Gastroesophageal sphincter (tissue), 3 donors: ENCODE results near the gene HMX3.

Experiments
- POLR2AphosphoS5 ChIP-seq: sonication (generic); formaldehyde crosslinking; IDR thresholded peaks from one replicate; pipeline ENCODE4 v1.6.1; 2017; ENCODE audit warnings: antibody characterized with exemption
- TF ChIP-seq, protein P1 (sequence below), 4 experiments: fragments of 200-600 bp in 2 of 4; fragments of 450-650 bp in 2 of 4; sonication (generic) in 1 of 4; IDR thresholded peaks; one replicate each; pipeline ENCODE4 v1.5.1; 2017 to 2019; ENCODE audit warnings: antibody characterized with exemption in 4 of 4, mild to moderate bottlenecking in 2 of 4, moderate library complexity in 2 of 4

- TF ChIP-seq, protein P1, sequence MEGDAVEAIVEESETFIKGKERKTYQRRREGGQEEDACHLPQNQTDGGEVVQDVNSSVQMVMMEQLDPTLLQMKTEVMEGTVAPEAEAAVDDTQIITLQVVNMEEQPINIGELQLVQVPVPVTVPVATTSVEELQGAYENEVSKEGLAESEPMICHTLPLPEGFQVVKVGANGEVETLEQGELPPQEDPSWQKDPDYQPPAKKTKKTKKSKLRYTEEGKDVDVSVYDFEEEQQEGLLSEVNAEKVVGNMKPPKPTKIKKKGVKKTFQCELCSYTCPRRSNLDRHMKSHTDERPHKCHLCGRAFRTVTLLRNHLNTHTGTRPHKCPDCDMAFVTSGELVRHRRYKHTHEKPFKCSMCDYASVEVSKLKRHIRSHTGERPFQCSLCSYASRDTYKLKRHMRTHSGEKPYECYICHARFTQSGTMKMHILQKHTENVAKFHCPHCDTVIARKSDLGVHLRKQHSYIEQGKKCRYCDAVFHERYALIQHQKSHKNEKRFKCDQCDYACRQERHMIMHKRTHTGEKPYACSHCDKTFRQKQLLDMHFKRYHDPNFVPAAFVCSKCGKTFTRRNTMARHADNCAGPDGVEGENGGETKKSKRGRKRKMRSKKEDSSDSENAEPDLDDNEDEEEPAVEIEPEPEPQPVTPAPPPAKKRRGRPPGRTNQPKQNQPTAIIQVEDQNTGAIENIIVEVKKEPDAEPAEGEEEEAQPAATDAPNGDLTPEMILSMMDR (IDR thresholded peaks at IDR 0.05) = no peak
- TF ChIP-seq POLR2AphosphoS5 = no peak
Observed at GRCh38 chr10:123150271-123150985, 14.7 kb downstream of the HMX3 start.
